Thoracic aorta (tissue), 2 donors: ENCODE results near the gene NACC1. TPM values are rescaled to one million over a fixed set of nuclear protein-coding genes. Genes with fewer than 3 reads are reported as not detected.

ENCODE experiments used
- ATAC-seq: fragments of 150-250 bp; one replicate; pipeline ENCODE4 v1.8.0; 2017; ENCODE audit warnings: low read depth; ENCODE audit not compliant: insufficient number of reproducible peaks, low FRiP score
- DNase-seq: peaks from one replicate; pipeline ENCODE4 v3.0.0-alpha.2; 2020; ENCODE audit warnings: low spot score
- H3K27ac ChIP-seq, 2 donors: fragments of 200-600 bp; sonication (generic); 1 replicate in 1 of 2; 2 replicates in 1 of 2; pipeline ENCODE4 v1.5.1; 2016; ENCODE audit warnings: mild to moderate bottlenecking in 2 of 2, moderate library complexity in 2 of 2
- H3K27me3 ChIP-seq: fragments of 200-600 bp; sonication (generic); replicated peaks from 2 replicates; pipeline ENCODE4 v1.6.0; 2016; ENCODE audit warnings: mild to moderate bottlenecking; ENCODE audit not compliant: insufficient read depth
- H3K36me3 ChIP-seq: fragments of 200-600 bp; sonication (generic); one replicate; pipeline ENCODE4 v1.5.1; 2016
- H3K4me1 ChIP-seq, 2 donors: fragments of 200-600 bp; sonication (generic); 1 replicate in 1 of 2; 2 replicates in 1 of 2; pipeline versions ENCODE4 v1.5.1 to v1.6.0; 2016; ENCODE audit warnings: low read depth in 2 of 2, mild to moderate bottlenecking in 1 of 2; ENCODE audit not compliant: control insufficient read depth in 1 of 2
- H3K4me3 ChIP-seq: fragments of 200-600 bp; sonication (generic); 2 replicates; pipeline ENCODE4 v1.5.1; 2016; ENCODE audit warnings: mild to moderate bottlenecking
- H3K9me3 ChIP-seq: fragments of 200-600 bp; sonication (generic); 2 replicates; pipeline ENCODE4 v1.5.1; 2016
- total RNA-seq, 2 donors: library from RNA; depleted of rRNA; stranded (reverse); fragments of >200 nt; gene quantifications; one replicate each; pipeline versions ENCODE4 v1.1.0 to v1.2.3, GENCODE V29; 2016
- TF ChIP-seq, protein P1 (sequence below): fragments of 200-600 bp; sonication (generic); IDR thresholded peaks from one replicate; pipeline ENCODE4 v1.5.1; 2019; ENCODE audit warnings: antibody characterized with exemption

Gene NACC1
- total RNA-seq, 2 donors from 2014 or later: 27.2 to 28.8 TPM

DNA sequence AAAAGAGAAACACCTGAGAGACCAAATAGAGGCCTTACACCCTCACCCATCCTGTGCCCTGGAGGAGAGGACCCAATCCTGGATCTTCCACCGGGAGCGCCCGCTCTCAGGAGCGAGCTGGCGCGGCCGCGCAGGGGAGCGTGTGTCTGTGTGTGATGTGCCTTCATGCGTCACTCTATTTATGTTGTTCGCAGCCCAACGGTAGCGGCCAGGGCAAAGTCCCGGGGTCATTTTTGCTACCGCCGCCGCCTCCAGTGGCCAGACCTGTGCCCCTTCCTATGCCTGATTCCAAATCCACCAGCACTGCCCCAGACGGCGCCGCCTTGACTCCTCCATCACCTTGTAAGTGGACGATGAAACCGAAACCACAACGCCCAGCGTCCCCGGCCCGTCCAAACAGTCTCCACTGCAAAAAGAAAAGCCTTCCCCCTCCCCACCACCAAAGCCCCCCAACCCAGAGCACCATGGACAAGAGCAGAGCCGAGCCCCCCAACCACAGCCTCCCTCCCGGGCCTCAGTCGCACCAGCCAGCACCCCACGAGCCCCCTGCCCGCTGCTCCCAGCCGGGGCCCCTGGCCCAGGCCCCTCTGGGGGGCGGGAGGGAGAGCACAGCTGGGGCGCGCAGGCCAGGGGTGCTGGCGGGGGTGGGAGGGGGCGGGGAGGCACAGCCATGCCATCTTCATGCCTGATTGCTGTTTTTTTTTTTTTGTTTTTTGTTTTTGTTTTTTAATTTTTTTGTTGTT lies 30.1 kb upstream of the NACC1 start:
- H3K36me3 ChIP-seq: peaks cover 8% of the 10 kb centered on the region

GRCh38 chr19:13089139-13089856 lies 28.8 kb upstream of the NACC1 start:
- peaks cover 3% of the 10 kb centered on the region for H3K36me3 ChIP-seq
- DNase-seq: no peak
- peak overlapping the region; percentile 95 to 98 for H3K27ac ChIP-seq
- peaks cover 43 to 84% of the 10 kb centered on the region in 2 donors for H3K4me1 ChIP-seq
- TF ChIP-seq, protein P1, sequence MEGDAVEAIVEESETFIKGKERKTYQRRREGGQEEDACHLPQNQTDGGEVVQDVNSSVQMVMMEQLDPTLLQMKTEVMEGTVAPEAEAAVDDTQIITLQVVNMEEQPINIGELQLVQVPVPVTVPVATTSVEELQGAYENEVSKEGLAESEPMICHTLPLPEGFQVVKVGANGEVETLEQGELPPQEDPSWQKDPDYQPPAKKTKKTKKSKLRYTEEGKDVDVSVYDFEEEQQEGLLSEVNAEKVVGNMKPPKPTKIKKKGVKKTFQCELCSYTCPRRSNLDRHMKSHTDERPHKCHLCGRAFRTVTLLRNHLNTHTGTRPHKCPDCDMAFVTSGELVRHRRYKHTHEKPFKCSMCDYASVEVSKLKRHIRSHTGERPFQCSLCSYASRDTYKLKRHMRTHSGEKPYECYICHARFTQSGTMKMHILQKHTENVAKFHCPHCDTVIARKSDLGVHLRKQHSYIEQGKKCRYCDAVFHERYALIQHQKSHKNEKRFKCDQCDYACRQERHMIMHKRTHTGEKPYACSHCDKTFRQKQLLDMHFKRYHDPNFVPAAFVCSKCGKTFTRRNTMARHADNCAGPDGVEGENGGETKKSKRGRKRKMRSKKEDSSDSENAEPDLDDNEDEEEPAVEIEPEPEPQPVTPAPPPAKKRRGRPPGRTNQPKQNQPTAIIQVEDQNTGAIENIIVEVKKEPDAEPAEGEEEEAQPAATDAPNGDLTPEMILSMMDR: peak; percentile 46
- no peak overlapping the region for H3K4me3 ChIP-seq
- ATAC-seq: no peak
- no peaks in the 10 kb centered on the region for H3K9me3 ChIP-seq
- H3K27me3 ChIP-seq: no peaks in the 10 kb centered on the region

More for the DNA sequence above, 30.1 kb upstream of the NACC1 start:
- H3K9me3 ChIP-seq: no peaks in the 10 kb centered on the region
- peaks cover 31 to 76% of the 10 kb centered on the region in 2 donors for H3K4me1 ChIP-seq
- H3K27me3 ChIP-seq: no peaks in the 10 kb centered on the region
- no peak overlapping the region for H3K4me3 ChIP-seq
- TF ChIP-seq, protein P1: no peak
- H3K27ac ChIP-seq: peak overlapping the region; percentile 95 to 98
- DNase-seq (no peak), ATAC-seq (no peak)

DNA sequence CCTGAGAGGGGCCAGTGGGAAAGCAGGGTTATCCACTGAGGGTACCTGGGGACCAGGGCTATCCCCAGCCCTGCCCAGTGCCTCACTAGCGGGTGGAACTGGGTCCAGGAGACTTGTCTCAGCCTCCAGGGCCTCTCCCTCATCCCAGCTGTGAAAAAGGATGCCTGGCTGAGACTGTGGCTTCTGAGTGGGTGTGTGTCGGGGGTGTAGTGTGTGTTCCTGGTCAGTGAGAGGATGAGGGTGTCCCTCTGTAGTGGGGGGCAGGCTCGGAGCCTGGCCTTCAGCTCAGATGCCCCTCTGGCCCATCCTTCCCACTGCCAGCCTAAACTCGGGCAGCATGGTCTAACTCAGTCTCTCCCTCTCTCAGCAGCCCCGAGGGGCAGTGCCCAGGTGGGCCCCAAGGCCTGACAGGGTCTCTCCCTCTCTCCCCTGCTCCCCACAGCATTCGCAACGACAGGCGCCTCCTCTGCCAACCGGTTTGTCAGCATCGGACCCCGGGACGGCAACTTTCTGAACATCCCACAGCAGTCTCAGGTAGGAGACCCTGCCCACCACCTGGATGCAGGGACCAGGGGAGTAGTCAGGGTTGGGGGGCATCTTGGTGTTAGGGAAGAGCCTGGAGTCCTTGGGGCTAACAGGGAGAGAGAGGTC lies 28.1 kb upstream of the NACC1 start:
- Histone ChIP-seq H3K36me3 (peaks cover 5% of the 10 kb centered on the region), H3K4me1 (peaks cover 43 to 89% of the 10 kb centered on the region in 2 donors), H3K27me3 (no peaks in the 10 kb centered on the region), H3K27ac (peak overlapping the region; percentile 95 to 98), H3K9me3 (no peaks in the 10 kb centered on the region), H3K4me3 (no peak overlapping the region)
- TF ChIP-seq, protein P1: no peak
- ATAC-seq (no peak), DNase-seq (no peak)

DNA sequence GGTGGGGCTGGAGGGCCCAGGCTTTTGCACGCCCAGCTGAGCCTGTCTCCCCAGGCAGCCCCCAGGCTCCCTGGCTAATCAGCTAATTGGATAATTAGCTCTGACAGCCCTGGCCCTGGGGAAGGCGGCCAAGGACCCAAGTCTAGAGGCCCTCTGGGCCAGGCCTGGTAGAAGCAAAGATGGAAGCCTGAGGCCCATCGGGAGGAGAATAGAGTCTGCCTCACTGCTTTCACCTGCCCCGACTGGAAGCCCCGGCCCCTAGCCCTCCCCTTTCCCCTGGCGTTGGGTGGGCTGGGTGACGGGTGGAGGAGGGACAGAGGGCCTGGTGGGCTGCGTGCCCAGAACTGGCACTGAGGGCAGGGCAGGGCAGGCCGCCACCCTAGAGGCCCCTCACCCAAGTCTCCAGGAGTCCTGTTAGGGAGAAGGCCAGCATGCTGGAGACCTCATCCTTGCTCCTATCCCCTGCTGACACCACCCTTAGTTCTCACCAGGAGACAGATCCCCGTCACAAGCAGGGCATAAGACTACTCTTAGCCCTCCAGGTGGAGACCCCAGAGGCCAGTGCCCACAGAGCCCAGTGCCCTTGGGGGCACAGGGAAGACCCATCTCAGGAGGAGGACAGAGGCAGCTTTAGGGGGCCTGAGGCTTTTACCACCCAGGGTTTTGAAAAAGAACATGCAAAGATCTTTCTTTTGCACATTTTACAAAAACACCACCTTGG lies 27.4 kb upstream of the NACC1 start:
- TF ChIP-seq, protein P1: no peak
- Histone ChIP-seq H3K27ac (peak overlapping the region; percentile 95 to 98), H3K36me3 (peaks cover 11% of the 10 kb centered on the region), H3K4me1 (peaks cover 38 to 85% of the 10 kb centered on the region in 2 donors), H3K4me3 (no peak overlapping the region), H3K27me3 (no peaks in the 10 kb centered on the region), H3K9me3 (no peaks in the 10 kb centered on the region)
- DNase-seq (no peak), ATAC-seq (no peak)
